ENCODE data around the gene KIAA0319L.

KIAA0319L gene

DNA sequence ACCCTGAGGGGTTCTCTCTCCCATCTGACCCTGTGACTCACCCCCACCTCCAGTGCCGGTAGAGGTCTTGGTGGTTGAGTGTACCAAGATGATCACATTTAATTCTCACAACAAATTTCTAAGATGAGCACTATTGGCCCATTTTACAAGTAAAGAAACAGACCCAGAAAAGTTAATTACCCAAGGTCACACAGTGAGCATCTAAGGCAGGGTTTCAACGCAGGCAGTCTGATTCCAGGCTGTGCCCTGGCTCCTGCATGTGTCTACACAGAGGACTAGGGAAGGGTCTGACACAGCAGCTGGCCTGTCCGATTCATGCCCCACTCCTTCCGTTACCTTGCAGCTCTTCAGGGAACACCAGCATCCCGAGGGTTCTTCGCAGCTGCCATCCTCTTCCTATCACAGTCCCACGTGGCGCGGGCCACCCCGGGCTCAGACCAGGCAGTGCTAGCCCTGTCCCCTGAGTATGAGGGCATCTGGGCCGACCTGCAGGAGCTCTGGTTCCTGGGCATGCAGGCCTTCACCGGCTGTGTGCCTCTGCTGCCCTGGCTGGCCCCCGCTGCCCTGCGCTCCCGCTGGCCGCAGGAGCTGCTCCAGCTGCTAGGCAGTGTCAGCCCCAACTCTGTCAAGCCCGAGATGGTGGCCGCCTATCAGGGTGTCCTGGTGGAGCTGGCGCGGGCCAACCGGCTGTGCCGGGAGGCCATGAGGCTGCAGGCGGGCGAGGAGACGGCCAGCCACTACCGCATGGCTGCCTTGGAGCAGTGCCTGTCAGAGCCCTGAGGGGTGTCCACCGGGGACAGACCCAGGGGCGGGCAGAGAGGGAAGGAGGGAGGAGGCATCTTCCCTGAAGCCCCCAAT lies 7.9 kb upstream of the KIAA0319L start:
- TF ChIP-seq CTCF (IDR thresholded peaks at IDR 0.05) = no peak
- peak overlapping the region; percentile 44 for H3K27ac ChIP-seq
- no peaks in the 10 kb centered on the region for H3K36me3 ChIP-seq
- H3K4me3 ChIP-seq (ENCODE audit: low read depth in 1 of 2, low read length in 1 of 2) = no peak overlapping the region
- H3K9me3 ChIP-seq = no peaks in the 10 kb centered on the region
- H3K27me3 ChIP-seq = no peaks in the 10 kb centered on the region
- H3K4me1 ChIP-seq (ENCODE audit: control insufficient read depth in 1 of 2, insufficient read depth in 1 of 2, low read depth in 1 of 2, low read length in 1 of 2) = peaks cover 24 to 29% of the 10 kb centered on the region in 2 experiments

- peak overlapping the region; percentile 44 for H3K27ac ChIP-seq
- H3K4me1 ChIP-seq (ENCODE audit: control insufficient read depth in 1 of 2, insufficient read depth in 1 of 2, low read depth in 1 of 2, low read length in 1 of 2) = peaks cover 27 to 38% of the 10 kb centered on the region in 2 experiments
- peak; percentile 80 for TF ChIP-seq CTCF (IDR thresholded peaks at IDR 0.05)
- no peaks in the 10 kb centered on the region for H3K36me3 ChIP-seq
- H3K27me3 ChIP-seq = no peaks in the 10 kb centered on the region
- H3K9me3 ChIP-seq = no peaks in the 10 kb centered on the region
- no peak overlapping the region for H3K4me3 ChIP-seq (ENCODE audit: low read depth in 1 of 2, low read length in 1 of 2)
Measured at GRCh38 chr1:35564037-35564883, 7.1 kb upstream of the KIAA0319L start.

DNA sequence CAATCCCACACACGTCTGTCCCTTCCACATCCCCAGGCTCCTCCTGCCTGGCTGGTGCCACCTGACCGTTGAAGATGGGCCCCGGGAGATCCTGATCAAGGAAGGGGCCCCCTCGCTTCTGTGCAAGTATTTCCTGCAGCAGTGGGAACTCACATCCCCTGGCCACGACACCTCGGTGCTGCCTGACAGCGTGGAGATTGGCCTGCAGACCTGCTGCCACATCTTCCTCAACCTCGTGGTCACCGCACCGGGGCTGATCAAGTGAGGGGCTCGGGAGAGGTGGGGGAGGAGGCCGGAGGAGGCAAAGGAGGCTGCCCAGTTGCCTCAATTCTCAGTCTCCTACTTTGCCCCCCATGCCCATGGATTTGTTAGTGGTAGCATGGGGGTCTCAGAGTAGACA lies 6.0 kb upstream of the KIAA0319L start:
- Histone ChIP-seq H3K4me1 (ENCODE audit: control insufficient read depth in 1 of 2, insufficient read depth in 1 of 2, low read depth in 1 of 2, low read length in 1 of 2) (peaks cover 38 to 48% of the 10 kb centered on the region in 2 experiments), H3K36me3 (no peaks in the 10 kb centered on the region)

DNA sequence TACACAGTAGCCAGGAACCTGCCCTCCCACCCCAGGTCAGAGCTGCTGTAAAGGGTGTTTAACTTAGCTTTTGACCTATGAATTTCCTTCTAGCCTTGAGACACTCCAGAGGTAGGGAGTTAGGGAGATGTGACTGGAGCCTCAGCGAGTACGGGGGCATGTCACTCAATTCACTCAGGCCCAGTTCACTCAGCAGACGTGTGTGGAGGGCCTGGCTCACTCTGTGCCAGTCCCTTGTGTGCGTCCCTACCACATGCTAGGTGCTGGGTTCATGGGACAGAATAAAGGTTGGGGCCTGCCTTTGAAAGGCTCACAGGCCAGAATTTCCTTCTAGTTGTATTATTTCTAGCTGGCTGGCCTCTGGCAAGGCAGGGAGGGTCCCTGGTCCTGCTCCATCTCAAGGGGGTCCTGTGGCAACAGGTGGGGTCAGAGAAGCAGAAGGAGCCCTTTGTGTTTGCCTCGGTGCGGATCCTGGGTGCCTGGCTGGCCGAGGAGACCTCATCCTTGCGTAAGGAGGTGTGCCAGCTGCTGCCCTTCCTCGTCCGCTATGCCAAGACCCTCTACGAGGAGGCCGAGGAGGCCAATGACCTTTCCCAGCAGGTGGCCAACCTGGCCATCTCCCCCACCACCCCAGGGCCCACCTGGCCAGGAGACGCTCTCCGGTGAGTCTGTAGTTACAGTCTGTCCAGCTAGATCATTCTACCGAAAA lies 4.9 kb upstream of the KIAA0319L start:
- no peaks in the 10 kb centered on the region for H3K9me3 ChIP-seq
- H3K4me3 ChIP-seq (ENCODE audit: low read depth in 1 of 2, low read length in 1 of 2) = no peak overlapping the region
- H3K36me3 ChIP-seq = no peaks in the 10 kb centered on the region
- TF ChIP-seq CTCF (IDR thresholded peaks at IDR 0.05) = no peak
- peaks cover 44 to 54% of the 10 kb centered on the region in 2 experiments for H3K4me1 ChIP-seq (ENCODE audit: control insufficient read depth in 1 of 2, insufficient read depth in 1 of 2, low read depth in 1 of 2, low read length in 1 of 2)
- H3K27ac ChIP-seq = no peak overlapping the region
- no peaks in the 10 kb centered on the region for H3K27me3 ChIP-seq

More for the DNA sequence above, 6.0 kb upstream of the KIAA0319L start:
- TF ChIP-seq CTCF (IDR thresholded peaks at IDR 0.05) = no peak
- Histone ChIP-seq H3K4me3 (ENCODE audit: low read depth in 1 of 2, low read length in 1 of 2) (no peak overlapping the region), H3K27me3 (no peaks in the 10 kb centered on the region), H3K27ac (no peak overlapping the region), H3K9me3 (no peaks in the 10 kb centered on the region)

- Histone ChIP-seq H3K36me3 (no peaks in the 10 kb centered on the region), H3K27ac (no peak overlapping the region), H3K27me3 (no peaks in the 10 kb centered on the region), H3K4me3 (ENCODE audit: low read depth in 1 of 2, low read length in 1 of 2) (no peak overlapping the region), H3K4me1 (ENCODE audit: control insufficient read depth in 1 of 2, insufficient read depth in 1 of 2, low read depth in 1 of 2, low read length in 1 of 2) (peaks cover 48 to 58% of the 10 kb centered on the region in 2 experiments), H3K9me3 (no peaks in the 10 kb centered on the region)
- no peak for TF ChIP-seq CTCF (IDR thresholded peaks at IDR 0.05)
Measured at GRCh38 chr1:35561297-35561971, 4.2 kb upstream of the KIAA0319L start.

Measured in neutrophil (primary cell).